ENCODE measurements around the gene MDK. TPM values are rescaled to one million over a fixed set of nuclear protein-coding genes. Genes with fewer than 3 reads are reported as not detected.

MDK gene
- total and polyA plus RNA-seq, 2 of the 4 experiments (the other 2 are of a cell fraction): 25.8 to 377 TPM

GRCh38 chr11:46372086-46372485 lies 9.4 kb upstream of the MDK start:
- Histone ChIP-seq H3K9me1 (ENCODE audit: insufficient read depth, low read length) (0 out of 2 replicates have a peak, but pooled peaks cover 4% of the 10 kb centered on the region), H4K5ac (ENCODE audit: low read depth, low read length) (no peak overlapping the region), H3K79me1 (ENCODE audit: low read depth in 1 of 2, low read length in 2 of 2) (peaks cover 0 to 30% of the 10 kb centered on the region in 2 experiments; a peak in 3 of 4 replicates), H3K4me2 (ENCODE audit: low read depth, low read length) (no peak overlapping the region), H3K14ac (replicated peaks; ENCODE audit: low read depth, low read length) (no peak overlapping the region), H3K4ac (ENCODE audit: low read depth, low read length) (no peak overlapping the region), H2AFZ (replicated peaks; ENCODE audit: low read length, poor library complexity) (no peak overlapping the region), H3K27ac (ENCODE audit: insufficient read depth, low read length) (no peak overlapping the region), H3K23ac (ENCODE audit: low read depth, low read length) (no peak overlapping the region), H4K91ac (ENCODE audit: insufficient read depth, low read depth, low read length) (no peak overlapping the region), H3K9ac (ENCODE audit: low read depth, low read length) (no peak overlapping the region), H2BK15ac (ENCODE audit: low read depth, low read length) (no peak overlapping the region), H2AK9ac (replicated peaks; ENCODE audit: low read depth, low read length, poor library complexity) (no peak overlapping the region), H3K4me3 (ENCODE audit: insufficient read depth, low read depth, low read length) (no peak overlapping the region), H4K8ac (ENCODE audit: low read depth in 2 of 2, low read length in 2 of 2) (no peak overlapping the region), H3K56ac (ENCODE audit: extremely low read depth, insufficient read depth, low read length) (no peak overlapping the region), H2AK5ac (ENCODE audit: low read depth, low read length) (no peak overlapping the region), H2BK120ac (ENCODE audit: low read depth, low read length) (no peak overlapping the region), H2BK5ac (ENCODE audit: low read depth, low read length, poor library complexity, severe bottlenecking) (no peak overlapping the region), H3K18ac (ENCODE audit: low read depth, low read length) (no peak overlapping the region), H3K27me3 (ENCODE audit: control insufficient read depth, insufficient read depth, low read length) (no peaks in the 10 kb centered on the region), H3K4me1 (ENCODE audit: control insufficient read depth, insufficient read depth, low read length) (peaks cover 9% of the 10 kb centered on the region; the same call in 1 of the 2 replicates), H2BK20ac (ENCODE audit: low read depth, low read length) (no peak overlapping the region), H3K36me3 (ENCODE audit: control insufficient read depth, insufficient read depth, low read length) (peaks cover 42% of the 10 kb centered on the region), H3K9me3 (ENCODE audit: control insufficient read depth, insufficient read depth, low read length) (no peaks in the 10 kb centered on the region), H4K20me1 (ENCODE audit: insufficient read depth, low read length) (peaks cover 12% of the 10 kb centered on the region)
- intact Hi-C loops (cut with micrococcal nuclease): no loop called here
- POLR2A ChIA-PET (ENCODE audit: unreplicated experiment): no interaction called here
- no TSS peak for BruUV-seq (replicated peaks)
- in situ Hi-C loops (cut with MboI; ENCODE audit: low sequenced_read_pairs): no loop called here
- TF ChIP-seq FOS (IDR thresholded peaks at IDR 0.05; ENCODE audit: low read depth, low read length): no peak
- TF ChIP-seq, protein P1, sequence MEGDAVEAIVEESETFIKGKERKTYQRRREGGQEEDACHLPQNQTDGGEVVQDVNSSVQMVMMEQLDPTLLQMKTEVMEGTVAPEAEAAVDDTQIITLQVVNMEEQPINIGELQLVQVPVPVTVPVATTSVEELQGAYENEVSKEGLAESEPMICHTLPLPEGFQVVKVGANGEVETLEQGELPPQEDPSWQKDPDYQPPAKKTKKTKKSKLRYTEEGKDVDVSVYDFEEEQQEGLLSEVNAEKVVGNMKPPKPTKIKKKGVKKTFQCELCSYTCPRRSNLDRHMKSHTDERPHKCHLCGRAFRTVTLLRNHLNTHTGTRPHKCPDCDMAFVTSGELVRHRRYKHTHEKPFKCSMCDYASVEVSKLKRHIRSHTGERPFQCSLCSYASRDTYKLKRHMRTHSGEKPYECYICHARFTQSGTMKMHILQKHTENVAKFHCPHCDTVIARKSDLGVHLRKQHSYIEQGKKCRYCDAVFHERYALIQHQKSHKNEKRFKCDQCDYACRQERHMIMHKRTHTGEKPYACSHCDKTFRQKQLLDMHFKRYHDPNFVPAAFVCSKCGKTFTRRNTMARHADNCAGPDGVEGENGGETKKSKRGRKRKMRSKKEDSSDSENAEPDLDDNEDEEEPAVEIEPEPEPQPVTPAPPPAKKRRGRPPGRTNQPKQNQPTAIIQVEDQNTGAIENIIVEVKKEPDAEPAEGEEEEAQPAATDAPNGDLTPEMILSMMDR (conservative IDR thresholded peaks at IDR 0.05; ENCODE audit: low read depth, low read length): no peak
- TF ChIP-seq MAFK (IDR thresholded peaks at IDR 0.05; ENCODE audit: low read depth, low read length): no peak
- TF ChIP-seq MAZ (IDR thresholded peaks at IDR 0.05; ENCODE audit: borderline replicate concordance, low read depth, low read length): no peak
- TF ChIP-seq CEBPB (IDR thresholded peaks at IDR 0.05; ENCODE audit: low read depth, low read length): no peak
- no peak for TF ChIP-seq BHLHE40 (IDR thresholded peaks at IDR 0.05; ENCODE audit: low read depth, low read length)
- TF ChIP-seq MXI1 (IDR thresholded peaks at IDR 0.05; ENCODE audit: borderline replicate concordance, low read depth, low read length): no peak
- no peak for TF ChIP-seq RFX5 (IDR thresholded peaks at IDR 0.05; ENCODE audit: low read depth, low read length)
- no peak for TF ChIP-seq RCOR1 (IDR thresholded peaks at IDR 0.05; ENCODE audit: insufficient replicate concordance, low read length)
- no peak for TF ChIP-seq CHD1 (IDR thresholded peaks at IDR 0.05; ENCODE audit: low read depth, low read length)
- no peak for TF ChIP-seq SMC3 (IDR thresholded peaks at IDR 0.05; ENCODE audit: low read depth, low read length)
- TF ChIP-seq USF2 (IDR thresholded peaks at IDR 0.05; ENCODE audit: low read depth, low read length): no peak
- TF ChIP-seq NFE2L2 (IDR thresholded peaks at IDR 0.05; ENCODE audit: low read depth, low read length): no peak
- no peak for TF ChIP-seq RAD21 (IDR thresholded peaks at IDR 0.05; ENCODE audit: low read length)
- WGBS, 2 experiments (ENCODE audit: extremely low coverage in 2 of 2, insufficient read length in 1 of 2): no CpG with 5 or more reads among the region's 10 CpGs
- CTCF ChIA-PET: no interaction called here
- DNase-seq (no peak), ATAC-seq (ENCODE audit: low read depth) (no peak)
- dilution Hi-C loops (cut with HindIII; ENCODE audit: low sequenced_read_pairs, unreplicated experiment): no loop called here

All from IMR-90 (cell line).